Choroid plexus epithelial cell (primary cell): Measurements from ENCODE around the gene PCK2.

ENCODE experiments used
- DNase-seq: peaks from one replicate; pipeline ENCODE4 v3.0.0-alpha.2; 2010; ENCODE audit warnings: low read depth
- H3K4me3 ChIP-seq: 2 replicates; pipeline ENCODE4 v1.5.1; 2011; ENCODE audit warnings: low read depth, mild to moderate bottlenecking, control low read depth, low read length, moderate library complexity
- TF ChIP-seq, protein P1 (sequence below): conservative IDR thresholded peaks from 2 replicates; pipeline ENCODE4 v1.5.1; 2011; ENCODE audit warnings: low read depth, mild to moderate bottlenecking, control low read depth, inconsistent platforms, low read length, moderate library complexity

Gene PCK2

GRCh38 chr14:24079491-24080141 lies 14.5 kb upstream of the PCK2 start:
- DNase-seq: no peak
- H3K4me3 ChIP-seq: no peak overlapping the region
- TF ChIP-seq, protein P1, sequence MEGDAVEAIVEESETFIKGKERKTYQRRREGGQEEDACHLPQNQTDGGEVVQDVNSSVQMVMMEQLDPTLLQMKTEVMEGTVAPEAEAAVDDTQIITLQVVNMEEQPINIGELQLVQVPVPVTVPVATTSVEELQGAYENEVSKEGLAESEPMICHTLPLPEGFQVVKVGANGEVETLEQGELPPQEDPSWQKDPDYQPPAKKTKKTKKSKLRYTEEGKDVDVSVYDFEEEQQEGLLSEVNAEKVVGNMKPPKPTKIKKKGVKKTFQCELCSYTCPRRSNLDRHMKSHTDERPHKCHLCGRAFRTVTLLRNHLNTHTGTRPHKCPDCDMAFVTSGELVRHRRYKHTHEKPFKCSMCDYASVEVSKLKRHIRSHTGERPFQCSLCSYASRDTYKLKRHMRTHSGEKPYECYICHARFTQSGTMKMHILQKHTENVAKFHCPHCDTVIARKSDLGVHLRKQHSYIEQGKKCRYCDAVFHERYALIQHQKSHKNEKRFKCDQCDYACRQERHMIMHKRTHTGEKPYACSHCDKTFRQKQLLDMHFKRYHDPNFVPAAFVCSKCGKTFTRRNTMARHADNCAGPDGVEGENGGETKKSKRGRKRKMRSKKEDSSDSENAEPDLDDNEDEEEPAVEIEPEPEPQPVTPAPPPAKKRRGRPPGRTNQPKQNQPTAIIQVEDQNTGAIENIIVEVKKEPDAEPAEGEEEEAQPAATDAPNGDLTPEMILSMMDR: no peak

DNA sequence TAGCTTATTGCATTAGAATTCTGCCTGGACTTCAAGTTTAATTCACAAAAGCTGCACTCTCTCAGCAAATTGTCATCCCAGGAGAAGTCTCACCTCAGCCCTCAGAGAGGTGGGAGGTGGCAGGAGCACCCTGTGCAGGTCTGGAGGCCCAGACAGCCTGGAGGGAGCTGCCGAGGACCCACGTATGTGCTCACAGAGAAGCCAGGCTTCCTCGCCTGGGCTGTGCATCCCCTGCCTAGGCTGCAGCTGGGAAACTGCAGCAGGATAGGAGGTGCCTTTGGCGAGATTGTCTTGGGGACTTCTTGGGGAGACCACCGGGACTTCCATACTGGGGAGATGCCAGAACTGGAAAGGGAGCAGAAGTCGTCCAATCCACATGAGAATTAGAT lies 14.0 kb upstream of the PCK2 start:
- no peak overlapping the region for H3K4me3 ChIP-seq
- TF ChIP-seq, protein P1: no peak
- no peak for DNase-seq

GRCh38 chr14:24080888-24081738 lies 13.0 kb upstream of the PCK2 start:
- DNase-seq: peak; percentile 24
- H3K4me3 ChIP-seq: peak overlapping the region; percentile 58
- TF ChIP-seq, protein P1: no peak

GRCh38 chr14:24081739-24082211 lies 12.3 kb upstream of the PCK2 start:
- DNase-seq: no peak
- peak overlapping the region; percentile 58 for H3K4me3 ChIP-seq
- TF ChIP-seq, protein P1: no peak

GRCh38 chr14:24082411-24083080 lies 11.6 kb upstream of the PCK2 start:
- TF ChIP-seq, protein P1: no peak
- DNase-seq: no peak
- H3K4me3 ChIP-seq: no peak overlapping the region

DNA sequence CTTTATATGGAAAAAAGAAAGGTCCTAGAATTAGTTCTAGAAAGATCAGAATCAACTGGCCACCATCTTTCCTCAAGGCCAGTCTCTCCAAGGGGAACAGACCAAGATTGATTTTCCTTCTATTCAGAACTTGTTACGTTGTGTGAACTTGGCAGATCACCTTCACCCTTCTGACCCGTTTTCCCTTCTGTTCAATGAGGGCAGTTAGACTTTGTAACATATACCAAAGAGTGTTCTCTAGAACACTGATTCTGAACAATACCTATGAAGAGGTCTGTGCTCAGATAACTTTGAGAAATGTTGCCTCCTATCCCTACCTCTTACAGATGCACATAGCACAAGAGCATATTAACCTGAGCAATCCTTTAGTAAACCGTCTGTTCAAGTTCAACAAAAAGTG lies 10.6 kb upstream of the PCK2 start:
- no peak for DNase-seq
- TF ChIP-seq, protein P1: no peak
- no peak overlapping the region for H3K4me3 ChIP-seq
